GM12801 (cell line): Measurements from ENCODE around the gene SLC18A3.

Source experiments
- CTCF ChIP-seq: IDR thresholded peaks from one replicate; pipeline ENCODE4 v1.5.1; 2011; ENCODE audit warnings: control low read depth; ENCODE audit not compliant: insufficient read length; ENCODE audit errors: extremely low read depth

The SLC18A3 gene

GRCh38 chr10:49622426-49623425 lies 12.6 kb downstream of the SLC18A3 start:
- TF ChIP-seq CTCF = no peak

GRCh38 chr10:49624629-49625028 lies 14.5 kb downstream of the SLC18A3 start:
- no peak for TF ChIP-seq CTCF

GRCh38 chr10:49625411-49625810 lies 15.3 kb downstream of the SLC18A3 start:
- TF ChIP-seq CTCF = no peak

- TF ChIP-seq CTCF = no peak
Observed at GRCh38 chr10:49627038-49627437, 16.9 kb downstream of the SLC18A3 start.

GRCh38 chr10:49627644-49628247 lies 17.6 kb downstream of the SLC18A3 start:
- no peak for TF ChIP-seq CTCF

GRCh38 chr10:49628599-49628998 lies 18.5 kb downstream of the SLC18A3 start:
- no peak for TF ChIP-seq CTCF

GRCh38 chr10:49629431-49629881 lies 19.3 kb downstream of the SLC18A3 start:
- no peak for TF ChIP-seq CTCF
